Omental fat pad (tissue), 4 donors: Measurements from ENCODE around the gene SEL1L3. TPM values are rescaled to one million over a fixed set of nuclear protein-coding genes. Genes with fewer than 3 reads are reported as not detected.

Experiments used
- ATAC-seq: fragments of 150-250 bp; one replicate; pipeline ENCODE4 v1.9.1; 2016; ENCODE audit warnings: mild to moderate bottlenecking, moderate library complexity; ENCODE audit not compliant: low FRiP score
- DNase-seq: peaks from one replicate; pipeline ENCODE4 v3.0.0-alpha.2; 2019; ENCODE audit warnings: low spot score
- CTCF ChIP-seq, 3 donors: fragments of 450-650 bp; IDR thresholded peaks; one replicate each; pipeline ENCODE4 v1.5.1; 2016 to 2017; ENCODE audit warnings: antibody characterized with exemption in 3 of 3, mild to moderate bottlenecking in 3 of 3, moderate library complexity in 2 of 3
- total RNA-seq, 4 donors: library from RNA; depleted of rRNA; stranded (reverse); fragments of >200 nt; gene quantifications; one replicate each; pipeline ENCODE4 v1.1.0, GENCODE V29; 2016

SEL1L3 gene
- total RNA-seq, 4 donors from 2014 or later = 15.8 to 29.9 (median 21.4) TPM

GRCh38 chr4:25879091-25879584 is 16.4 kb upstream of the SEL1L3 start:
- DNase-seq (no peak), ATAC-seq (no peak)
- no peak for TF ChIP-seq CTCF (IDR thresholded peaks at IDR 0.05)

- no peak for TF ChIP-seq CTCF (IDR thresholded peaks at IDR 0.05)
- DNase-seq (no peak), ATAC-seq (no peak)
Measured at GRCh38 chr4:25878676-25879075, 15.9 kb upstream of the SEL1L3 start.

GRCh38 chr4:25875281-25875745 is 12.5 kb upstream of the SEL1L3 start:
- DNase-seq (no peak), ATAC-seq (no peak)
- TF ChIP-seq CTCF (IDR thresholded peaks at IDR 0.05) = no peak

- ATAC-seq = no peak
- no peak for TF ChIP-seq CTCF (IDR thresholded peaks at IDR 0.05)
- DNase-seq = no peak
Measured at GRCh38 chr4:25874655-25875054, 11.9 kb upstream of the SEL1L3 start.

- no peak for TF ChIP-seq CTCF (IDR thresholded peaks at IDR 0.05)
- DNase-seq (no peak), ATAC-seq (no peak)
Measured at GRCh38 chr4:25873632-25874129, 10.9 kb upstream of the SEL1L3 start.

GRCh38 chr4:25872851-25873631 is 10.3 kb upstream of the SEL1L3 start:
- no peak for TF ChIP-seq CTCF (IDR thresholded peaks at IDR 0.05)
- no peak for ATAC-seq

GRCh38 chr4:25870081-25870480 is 7.3 kb upstream of the SEL1L3 start:
- no peak for TF ChIP-seq CTCF (IDR thresholded peaks at IDR 0.05)
- DNase-seq = no peak
- no peak for ATAC-seq

More at GRCh38 chr4:25872851-25873631, 10.3 kb upstream of the SEL1L3 start:
- DNase-seq = no peak
